ENCODE results near the gene HOXA3. TPM values are rescaled to one million over a fixed set of nuclear protein-coding genes. Genes with fewer than 3 reads are reported as not detected.

Gene HOXA3
- total and polyA plus RNA-seq, 2 of the 8 experiments (the other 6 are each of a cell fraction or from before 2014, with no cell fraction given): not detected

- TF ChIP-seq, protein P1, sequence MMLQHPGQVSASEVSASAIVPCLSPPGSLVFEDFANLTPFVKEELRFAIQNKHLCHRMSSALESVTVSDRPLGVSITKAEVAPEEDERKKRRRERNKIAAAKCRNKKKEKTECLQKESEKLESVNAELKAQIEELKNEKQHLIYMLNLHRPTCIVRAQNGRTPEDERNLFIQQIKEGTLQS (IDR thresholded peaks at IDR 0.05; ENCODE audit: insufficient read depth, low read depth, low read length): no peak
- peak; percentile 9 for TF ChIP-seq KDM4A (IDR thresholded peaks at IDR 0.05; ENCODE audit: low read depth, low read length, severe bottlenecking)
- peak; percentile 81 for TF ChIP-seq CTBP2 (IDR thresholded peaks at IDR 0.05; ENCODE audit: borderline replicate concordance, insufficient read depth, insufficient read length, low read length)
- TF ChIP-seq RNF2 (IDR thresholded peaks at IDR 0.05; ENCODE audit: borderline replicate concordance, low read depth, low read length, missing control alignments, poor library complexity, severe bottlenecking): peak; percentile 75
- no peak for TF ChIP-seq TBP (IDR thresholded peaks at IDR 0.05; ENCODE audit: low read depth, low read length)
- no peak for TF ChIP-seq NRF1 (IDR thresholded peaks at IDR 0.05; ENCODE audit: low read depth, low read length)
- peak; percentile 34; the same call in 1 of the 2 replicates for TF ChIP-seq YY1 (IDR thresholded peaks at IDR 0.05; ENCODE audit: low read depth, low read length)
- TF ChIP-seq BACH1 (IDR thresholded peaks at IDR 0.05; ENCODE audit: low read length): no peak
- TF ChIP-seq TAF7 (optimal IDR thresholded peaks at IDR 0.05; ENCODE audit: borderline replicate concordance, low read depth, low read length): no peak
- no peak for TF ChIP-seq SRF (IDR thresholded peaks at IDR 0.05; ENCODE audit: low read depth, low read length)
- no peak for TF ChIP-seq BRCA1 (IDR thresholded peaks at IDR 0.05; ENCODE audit: low read depth, low read length)
- no peak for TF ChIP-seq BCL11A (IDR thresholded peaks at IDR 0.05; ENCODE audit: low read depth in 2 of 2, low read length in 2 of 2)
- TF ChIP-seq SIN3A (conservative IDR thresholded peaks at IDR 0.05 in 1 of 2, IDR thresholded peaks at IDR 0.05 in 1 of 2; ENCODE audit: low read depth in 1 of 2, low read length in 2 of 2): no peak
- TF ChIP-seq JUND (IDR thresholded peaks at IDR 0.05; ENCODE audit: low read length): no peak
- TF ChIP-seq SAP30 (IDR thresholded peaks at IDR 0.05; ENCODE audit: insufficient read depth, insufficient replicate concordance, low read length): no peak
- no peak for TF ChIP-seq MAFK (IDR thresholded peaks at IDR 0.05; ENCODE audit: low read depth, low read length)
- TF ChIP-seq EGR1 (IDR thresholded peaks at IDR 0.05; ENCODE audit: borderline replicate concordance, low read depth, low read length): no peak
- no peak for TF ChIP-seq CREB1 (IDR thresholded peaks at IDR 0.05)
- TF ChIP-seq HDAC2 (IDR thresholded peaks at IDR 0.05; ENCODE audit: borderline replicate concordance in 1 of 2, low read depth in 2 of 2, low read length in 2 of 2): no peak
- TF ChIP-seq CHD2 (IDR thresholded peaks at IDR 0.05; ENCODE audit: low read length): no peak
Observed at GRCh38 chr7:27100694-27101170, 51.7 kb downstream of the HOXA3 start (continued).
